Transverse colon (tissue), 4 donors: ENCODE results near the gene PLA2G4E. TPM values are rescaled to one million over a fixed set of nuclear protein-coding genes. Genes with fewer than 3 reads are reported as not detected.

Experiments used
- DNase-seq: peaks from one replicate; pipeline ENCODE4 v3.0.0-alpha.2; 2019
- H3K27ac ChIP-seq, 4 donors: fragments of 200-600 bp; sonication (generic); 2 replicates each; pipeline ENCODE4 v1.5.1; 2016 to 2018; ENCODE audit warnings: inconsistent platforms in 4 of 4
- H3K27me3 ChIP-seq: fragments of 200-600 bp; sonication (generic); 2 replicates; pipeline ENCODE4 v1.5.1; 2017; ENCODE audit warnings: inconsistent platforms
- H3K36me3 ChIP-seq, 4 donors: fragments of 200-600 bp; sonication (generic); 2 replicates each; pipeline ENCODE4 v1.5.1; 2017 to 2019; ENCODE audit warnings: inconsistent platforms in 4 of 4
- H3K4me1 ChIP-seq, 4 donors: fragments of 200-600 bp; sonication (generic); 2 replicates each; pipeline ENCODE4 v1.5.1; 2017 to 2020; ENCODE audit warnings: inconsistent platforms in 4 of 4
- H3K4me3 ChIP-seq, 4 donors: fragments of 200-600 bp; sonication (generic); 1 replicate in 1 of 4; 2 replicates in 3 of 4; pipeline versions ENCODE4 v1.5.1 to v1.6.1; 2017 to 2019; ENCODE audit warnings: inconsistent platforms in 4 of 4
- H3K9me3 ChIP-seq, 2 donors: fragments of 200-600 bp; sonication (generic); 2 replicates each; pipeline ENCODE4 v1.5.1; 2017 to 2019; ENCODE audit warnings: inconsistent platforms in 2 of 2
- EP300 ChIP-seq: sonication (generic); formaldehyde crosslinking; IDR thresholded peaks from one replicate; pipeline ENCODE4 v1.6.1; 2017; ENCODE audit warnings: antibody characterized with exemption, low read depth
- POLR2A ChIP-seq: fragments of 450-650 bp; IDR thresholded peaks from one replicate; pipeline ENCODE4 v1.6.1; 2016; ENCODE audit warnings: antibody characterized with exemption, mild to moderate bottlenecking, moderate library complexity
- POLR2AphosphoS5 ChIP-seq, 3 donors: sonication (generic); formaldehyde crosslinking; IDR thresholded peaks; one replicate each; pipeline ENCODE4 v1.6.1; 2016; ENCODE audit warnings: antibody characterized with exemption in 3 of 3
- WGBS, 2 donors: methylation state at CpG; one replicate each; pipeline ENCODE4 v1.1.5; 2018; ENCODE audit warnings: low coverage in 1 of 2; 5-methylcytosine and 5-hydroxymethylcytosine counted together
- in situ Hi-C, 4 donors: fragments of 200-750 bp; cut with MboI; loops; one replicate each; pipeline versions ENCODE4 v1.15.0 to v1.15.1; 2017; ENCODE audit warnings: low sequenced_read_pairs in 3 of 4, low pct_ligation_motif_present in 1 of 4, low pct_unique_long_range_greater_than_20kb in 1 of 4
- intact Hi-C: fragments of 100-400 bp; cut with DNase I; formaldehyde crosslinking; loops from one replicate; pipeline ENCODE4 v1.15.1; 2023; ENCODE audit warnings: low total_unique reads
- total RNA-seq, 4 donors: library from RNA; depleted of rRNA; stranded (reverse); fragments of >200 nt; gene quantifications; one replicate each; pipeline ENCODE4 v1.1.0, GENCODE V29; 2016
- TF ChIP-seq, protein P1 (sequence below), 5 experiments: fragments of 200-600 bp in 3 of 5; fragments of 450-650 bp in 2 of 5; sonication (generic) in 3 of 5; IDR thresholded peaks; 1 replicate in 2 of 5; 2 replicates in 3 of 5; pipeline ENCODE4 v1.5.1; 2016 to 2017; ENCODE audit warnings: antibody characterized with exemption in 5 of 5, inconsistent platforms in 3 of 5, mild to moderate bottlenecking in 2 of 5, moderate library complexity in 1 of 5

The PLA2G4E gene
- total RNA-seq, 4 donors from 2014 or later = 0.32 TPM; not detected in 3

DNA sequence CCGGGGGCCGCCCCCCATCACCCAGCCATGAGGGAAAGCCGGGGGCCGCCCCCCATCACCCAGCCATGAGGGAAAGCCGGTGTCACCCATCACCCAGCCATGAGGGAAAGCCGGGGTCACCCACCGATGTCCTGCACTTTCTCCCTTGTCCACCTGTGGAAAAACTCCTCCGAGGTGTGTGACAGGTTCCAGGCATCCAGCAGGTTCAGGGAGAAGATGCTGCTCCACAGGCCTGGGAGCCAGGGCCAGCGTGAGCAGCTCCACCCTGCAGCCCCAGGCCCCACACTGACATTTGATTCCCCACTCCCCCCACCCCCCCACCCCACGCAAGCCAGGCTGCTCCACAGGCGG lies 32.9 kb downstream of the PLA2G4E start:
- Histone ChIP-seq H3K4me3 (no peak overlapping the region), H3K9me3 (no peaks in the 10 kb centered on the region), H3K4me1 (no peaks in the 10 kb centered on the region), H3K27me3 (no peaks in the 10 kb centered on the region), H3K36me3 (no peaks in the 10 kb centered on the region), H3K27ac (no peak overlapping the region)
- DNase-seq = no peak
- TF ChIP-seq POLR2AphosphoS5 (IDR thresholded peaks at IDR 0.05) = no peak
- TF ChIP-seq POLR2A = no peak
- TF ChIP-seq, protein P1, sequence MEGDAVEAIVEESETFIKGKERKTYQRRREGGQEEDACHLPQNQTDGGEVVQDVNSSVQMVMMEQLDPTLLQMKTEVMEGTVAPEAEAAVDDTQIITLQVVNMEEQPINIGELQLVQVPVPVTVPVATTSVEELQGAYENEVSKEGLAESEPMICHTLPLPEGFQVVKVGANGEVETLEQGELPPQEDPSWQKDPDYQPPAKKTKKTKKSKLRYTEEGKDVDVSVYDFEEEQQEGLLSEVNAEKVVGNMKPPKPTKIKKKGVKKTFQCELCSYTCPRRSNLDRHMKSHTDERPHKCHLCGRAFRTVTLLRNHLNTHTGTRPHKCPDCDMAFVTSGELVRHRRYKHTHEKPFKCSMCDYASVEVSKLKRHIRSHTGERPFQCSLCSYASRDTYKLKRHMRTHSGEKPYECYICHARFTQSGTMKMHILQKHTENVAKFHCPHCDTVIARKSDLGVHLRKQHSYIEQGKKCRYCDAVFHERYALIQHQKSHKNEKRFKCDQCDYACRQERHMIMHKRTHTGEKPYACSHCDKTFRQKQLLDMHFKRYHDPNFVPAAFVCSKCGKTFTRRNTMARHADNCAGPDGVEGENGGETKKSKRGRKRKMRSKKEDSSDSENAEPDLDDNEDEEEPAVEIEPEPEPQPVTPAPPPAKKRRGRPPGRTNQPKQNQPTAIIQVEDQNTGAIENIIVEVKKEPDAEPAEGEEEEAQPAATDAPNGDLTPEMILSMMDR (IDR thresholded peaks at IDR 0.05) = no peak
- TF ChIP-seq EP300 = no peak
- intact Hi-C loops = no loop called here
- in situ Hi-C loops = no loop called here
- 88% methylated on average over 11 of the region's 11 CpGs; no CpG with 5 or more reads in 1 of the 2 donors for WGBS, 2 donors

DNA sequence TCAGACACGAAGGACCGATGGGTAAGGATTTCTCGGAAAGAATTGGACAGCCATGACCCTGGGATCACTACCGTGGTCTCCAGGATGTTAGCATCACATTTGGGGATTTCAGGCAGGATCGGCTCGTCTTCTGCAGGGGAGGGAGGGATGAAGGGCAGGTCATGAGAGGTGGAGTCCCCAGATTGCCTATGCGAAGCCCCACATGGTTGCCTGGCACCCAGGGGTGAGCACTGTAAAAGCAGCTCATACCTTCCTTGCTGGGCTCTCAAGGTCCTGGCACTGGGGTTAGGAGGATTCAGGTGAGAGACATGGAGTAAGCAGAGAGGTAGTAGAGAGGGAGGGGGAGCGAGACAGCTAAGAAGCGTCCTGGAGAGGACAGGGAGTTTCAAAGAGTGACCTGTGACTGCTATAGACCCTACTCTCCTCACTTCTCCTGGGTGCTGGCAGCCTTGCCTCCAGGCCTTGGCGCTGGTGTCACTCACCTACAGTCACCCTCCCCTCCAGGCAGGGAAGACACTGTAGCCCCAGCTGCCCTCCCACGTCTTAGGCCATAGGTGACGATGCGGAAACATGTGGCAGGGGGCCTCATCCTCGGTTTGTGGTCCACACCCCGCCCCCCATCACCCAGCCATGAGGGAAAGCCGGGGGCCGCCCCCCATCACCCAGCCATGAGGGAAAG lies 33.5 kb downstream of the PLA2G4E start:
- H3K9me3 ChIP-seq = no peaks in the 10 kb centered on the region
- WGBS, 2 donors = 80 to 94% methylated on average over 5 to 17 of the region's 17 CpGs
- no peaks in the 10 kb centered on the region for H3K4me1 ChIP-seq
- in situ Hi-C loops = no loop called here
- intact Hi-C loops = no loop called here
- H3K27ac ChIP-seq = no peak overlapping the region
- H3K36me3 ChIP-seq = no peaks in the 10 kb centered on the region
- no peaks in the 10 kb centered on the region for H3K27me3 ChIP-seq
- H3K4me3 ChIP-seq = no peak overlapping the region
- no peak for DNase-seq
- TF ChIP-seq EP300 = no peak
- no peak for TF ChIP-seq POLR2AphosphoS5 (IDR thresholded peaks at IDR 0.05)
- TF ChIP-seq, protein P1 (IDR thresholded peaks at IDR 0.05) = no peak
- no peak for TF ChIP-seq POLR2A

DNA sequence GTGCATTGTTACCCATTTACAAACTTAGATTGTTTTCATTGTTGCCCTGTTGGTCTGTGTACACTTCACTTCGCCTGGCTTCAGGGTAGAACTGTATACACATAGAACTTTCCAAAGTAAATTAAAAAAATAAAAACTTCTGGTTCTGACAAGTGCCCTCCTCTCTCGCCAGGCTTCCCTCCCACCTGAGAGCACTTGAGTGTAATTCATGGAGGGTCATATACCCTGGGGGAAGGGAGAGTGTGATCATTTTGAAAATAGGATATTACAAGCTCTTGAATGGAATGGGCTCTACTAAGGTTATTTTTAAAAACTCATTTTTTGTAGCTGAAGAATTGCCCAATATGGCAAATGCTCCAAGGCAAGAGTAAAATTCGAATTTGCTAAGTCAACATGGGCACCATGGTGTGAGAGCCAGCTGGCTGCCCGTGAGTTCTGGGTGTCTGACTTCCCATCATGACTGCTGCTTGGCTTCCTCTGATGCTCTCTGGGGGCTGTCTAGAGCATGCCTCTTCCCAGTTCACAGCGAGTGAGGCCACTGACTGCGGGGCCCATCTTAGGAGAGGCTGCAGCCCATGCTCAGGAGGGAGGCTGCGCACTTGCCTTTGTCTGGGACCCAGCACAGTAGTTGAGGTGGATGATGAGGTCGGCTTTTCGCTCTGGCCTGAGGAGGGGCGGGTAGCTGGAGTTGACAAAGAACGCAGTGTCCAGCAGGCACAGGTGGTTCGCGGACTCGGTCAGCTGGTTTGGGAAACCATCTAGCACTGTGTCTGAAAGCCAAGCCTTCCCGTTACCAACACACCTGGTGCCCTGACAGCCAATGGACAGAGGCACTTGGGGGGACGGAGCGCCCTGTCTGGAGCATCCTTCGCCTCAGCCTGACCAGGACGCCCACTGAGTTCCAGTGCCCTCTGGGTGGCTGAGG lies 35.3 kb downstream of the PLA2G4E start:
- TF ChIP-seq EP300 = no peak
- TF ChIP-seq POLR2A = no peak
- TF ChIP-seq, protein P1 (IDR thresholded peaks at IDR 0.05) = no peak
- no peak for TF ChIP-seq POLR2AphosphoS5 (IDR thresholded peaks at IDR 0.05)
- Histone ChIP-seq H3K27me3 (no peaks in the 10 kb centered on the region), H3K27ac (no peak overlapping the region), H3K9me3 (no peaks in the 10 kb centered on the region), H3K36me3 (no peaks in the 10 kb centered on the region), H3K4me3 (no peak overlapping the region), H3K4me1 (peaks cover 0 to 10% (median 9%) of the 10 kb centered on the region in 4 donors)
- intact Hi-C loops (no loop called here), in situ Hi-C loops (no loop called here)
- peak; percentile 2 for DNase-seq
- WGBS, 2 donors = 92 to 96% methylated on average over 2 to 13 of the region's 19 CpGs

DNA sequence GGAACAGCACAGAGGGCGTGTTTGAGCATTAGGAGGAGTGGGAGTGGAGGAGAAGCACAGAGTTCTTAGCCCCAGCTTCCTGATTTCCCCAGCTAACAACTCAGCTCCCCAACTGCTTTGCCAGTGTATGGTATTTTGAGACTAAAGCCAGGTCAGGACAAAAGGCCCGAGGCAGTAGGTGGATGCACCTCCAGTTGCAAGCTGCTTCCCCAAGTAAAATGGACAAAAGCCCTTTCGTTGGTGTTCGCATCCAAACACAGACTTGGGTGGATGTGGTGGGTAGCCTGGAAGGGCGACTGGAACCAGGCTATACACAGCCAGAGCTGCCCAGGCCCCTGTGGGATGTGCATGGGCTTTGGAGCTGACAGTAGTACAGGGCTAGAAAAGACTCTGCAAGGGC lies 36.2 kb downstream of the PLA2G4E start:
- 86% methylated on average over 5 of the region's 5 CpGs; no CpG with 5 or more reads in 1 of the 2 donors for WGBS, 2 donors
- Histone ChIP-seq H3K36me3 (no peaks in the 10 kb centered on the region), H3K9me3 (no peaks in the 10 kb centered on the region), H3K4me3 (no peak overlapping the region), H3K27ac (no peak overlapping the region), H3K4me1 (peaks cover 5 to 16% (median 15%) of the 10 kb centered on the region in 4 donors), H3K27me3 (no peaks in the 10 kb centered on the region)
- TF ChIP-seq POLR2A = no peak
- no peak for TF ChIP-seq POLR2AphosphoS5 (IDR thresholded peaks at IDR 0.05)
- TF ChIP-seq, protein P1 (IDR thresholded peaks at IDR 0.05) = no peak
- no peak for TF ChIP-seq EP300
- in situ Hi-C loops (no loop called here), intact Hi-C loops (no loop called here)
- peak; percentile 1 for DNase-seq
